22Rv1 (cell line): ENCODE measurements around the gene RASSF8.

Source experiments
- CTCF ChIP-seq: fragments of 450-650 bp; IDR thresholded peaks from 2 replicates; pipeline ENCODE4 v1.5.1; 2017; ENCODE audit warnings: mild to moderate bottlenecking
- ZFX ChIP-seq: fragments of 450-650 bp; IDR thresholded peaks from 2 replicates; pipeline ENCODE4 v1.6.1; 2017; ENCODE audit warnings: antibody characterized with exemption, borderline replicate concordance

GRCh38 chr12:25988505-25988904 lies 30.0 kb downstream of the RASSF8 start:
- TF ChIP-seq CTCF (no peak), ZFX (no peak)
